Smooth muscle cell (in vitro differentiated cells): Measurements from ENCODE around the gene SCN4B. TPM values are rescaled to one million over a fixed set of nuclear protein-coding genes. Genes with fewer than 3 reads are reported as not detected.
A peak's percentile ranks its signal among the peaks of the same experiment; 100 is the strongest.

Experiments
- DNase-seq: peaks from one replicate; lab custom pipeline; 2025; ENCODE audit not compliant: unreplicated experiment; lab: John Stamatoyannopoulos, UW
- H2AFZ ChIP-seq: fragments of 200-600 bp; sonication (generic); 2 replicates; pipeline ENCODE4 v1.6.0; 2016; ENCODE audit warnings: antibody characterized with exemption, low read depth, mild to moderate bottlenecking
- H3F3A ChIP-seq: fragments of 200-600 bp; sonication (generic); 2 replicates; pipeline ENCODE4 v1.6.0; 2017; ENCODE audit warnings: antibody characterized with exemption, low read depth
- H3K27ac ChIP-seq: fragments of 200-600 bp; sonication (generic); 2 replicates; pipeline ENCODE4 v1.5.1; 2016; ENCODE audit warnings: low read depth, mild to moderate bottlenecking
- H3K27me3 ChIP-seq: fragments of 200-600 bp; sonication (generic); 2 replicates; pipeline ENCODE4 v1.6.1; 2016; ENCODE audit warnings: low read depth, mild to moderate bottlenecking
- H3K36me3 ChIP-seq: fragments of 200-600 bp; sonication (generic); 2 replicates; pipeline ENCODE4 v1.5.1; 2016; ENCODE audit warnings: low read depth
- H3K4me1 ChIP-seq: fragments of 200-600 bp; sonication (generic); 2 replicates; pipeline ENCODE4 v1.5.1; 2016; ENCODE audit warnings: low read depth
- H3K4me2 ChIP-seq: fragments of 200-600 bp; sonication (generic); 2 replicates; pipeline ENCODE4 v1.6.0; 2016; ENCODE audit warnings: mild to moderate bottlenecking
- H3K4me3 ChIP-seq: fragments of 200-600 bp; sonication (generic); 2 replicates; pipeline ENCODE4 v1.5.1; 2016; ENCODE audit warnings: mild to moderate bottlenecking
- H3K79me2 ChIP-seq: fragments of 200-600 bp; sonication (generic); 2 replicates; pipeline ENCODE4 v1.6.0; 2016; ENCODE audit warnings: low read depth, mild to moderate bottlenecking
- H3K9ac ChIP-seq: fragments of 200-600 bp; sonication (generic); 2 replicates; pipeline ENCODE4 v1.6.0; 2016; ENCODE audit warnings: low read depth
- H3K9me3 ChIP-seq: fragments of 200-600 bp; sonication (generic); replicated peaks from 2 replicates; pipeline ENCODE4 v1.5.1; 2016; ENCODE audit warnings: low read depth
- H4K20me1 ChIP-seq: fragments of 200-600 bp; sonication (generic); 2 replicates; pipeline ENCODE4 v1.6.0; 2016; ENCODE audit warnings: low read depth
- CTCF ChIP-seq: fragments of 200-600 bp; sonication (generic); IDR thresholded peaks from 2 replicates; pipeline ENCODE4 v1.5.1; 2017; ENCODE audit warnings: borderline replicate concordance, mild to moderate bottlenecking, antibody characterized with exemption; ENCODE audit not compliant: insufficient read depth, poor library complexity, severe bottlenecking
- WGBS: methylation state at CpG from one replicate; pipeline ENCODE4 v1.1.7; 2016; ENCODE audit warnings: low lambda C conversion rate; 5-methylcytosine and 5-hydroxymethylcytosine counted together
- polyA plus RNA-seq: library from polyadenylated mRNA; unstranded; fragments of >200 nt; fragmentation: Nextera tagmentation; extraction: Ambion mirVana; gene quantifications from 2 replicates; pipeline ENCODE4 v1.2.1, GENCODE V29; 2016
- total RNA-seq: library from RNA; depleted of rRNA; stranded (reverse); fragments of >200 nt; gene quantifications from 2 replicates; pipeline ENCODE4 v1.2.3, GENCODE V29; 2014

The SCN4B gene
- total and polyA plus RNA-seq, 2 experiments from 2014 or later, result not detected

GRCh38 chr11:118084247-118084646 is 68.4 kb downstream of the SCN4B start:
- no peaks in the 10 kb centered on the region for H3K4me1 ChIP-seq
- DNase-seq, result no peak
- no peak overlapping the region for H3K9ac ChIP-seq
- 22% methylated on average over 4 of the region's 4 CpGs for WGBS
- H3K27ac ChIP-seq, result no peak overlapping the region
- no peak for TF ChIP-seq CTCF
- H3F3A ChIP-seq, result peaks cover 5% of the 10 kb centered on the region
- no peaks in the 10 kb centered on the region for H3K36me3 ChIP-seq
- H3K27me3 ChIP-seq, result peaks cover 2% of the 10 kb centered on the region
- H2AFZ ChIP-seq, result peak overlapping the region; percentile 61
- no peaks in the 10 kb centered on the region for H4K20me1 ChIP-seq
- H3K4me2 ChIP-seq, result peak overlapping the region; percentile 35
- no peaks in the 10 kb centered on the region for H3K9me3 ChIP-seq
- no peaks in the 10 kb centered on the region for H3K79me2 ChIP-seq
- H3K4me3 ChIP-seq, result no peak overlapping the region

Other genes starting within 250 kb of the SCN4B start
- 0.90 and 1.3 TPM in 2 replicates for gene TMPRSS13, start 223.4 kb downstream of the SCN4B start, total RNA-seq
- 0.73 TPM in 1 of 2 replicates, not detected in the other for gene TMPRSS13, start 223.4 kb downstream of the SCN4B start, polyA plus RNA-seq
- 0.09 and 0.18 TPM in 2 replicates for gene IL10RA, start 166.4 kb downstream of the SCN4B start, total RNA-seq
- gene IL10RA, start 166.4 kb downstream of the SCN4B start, polyA plus RNA-seq, result 0.07 and 0.27 TPM in 2 replicates
- gene TMPRSS4, start 75.7 kb downstream of the SCN4B start, total RNA-seq, result 7.4 TPM in 1 of 2 replicates, not detected in the other
- not detected in 2 replicates for gene TMPRSS4, start 75.7 kb downstream of the SCN4B start, polyA plus RNA-seq
- gene SMIM35, start 65.9 kb downstream of the SCN4B start, total RNA-seq, result not detected in 2 replicates
- gene SMIM35, start 65.9 kb downstream of the SCN4B start, polyA plus RNA-seq, result not detected in 2 replicates
- 0.13 and 0.40 TPM in 2 replicates for gene SCN2B, start 23.8 kb upstream of the SCN4B start, total RNA-seq
- 0.22 and 0.31 TPM in 2 replicates for gene SCN2B, start 23.8 kb upstream of the SCN4B start, polyA plus RNA-seq
- gene JAML, start 72.2 kb upstream of the SCN4B start, total RNA-seq, result not detected in 2 replicates
- gene JAML, start 72.2 kb upstream of the SCN4B start, polyA plus RNA-seq, result not detected in 2 replicates
- gene MPZL3, start 99.5 kb upstream of the SCN4B start, total RNA-seq, result 7.7 and 9.0 TPM in 2 replicates
- gene MPZL3, start 99.5 kb upstream of the SCN4B start, polyA plus RNA-seq, result 1.7 and 5.4 TPM in 2 replicates
- 40.0 and 53.9 TPM in 2 replicates for gene MPZL2, start 111.5 kb upstream of the SCN4B start, total RNA-seq
- gene MPZL2, start 111.5 kb upstream of the SCN4B start, polyA plus RNA-seq, result 5.5 and 21.6 TPM in 2 replicates
- gene CD3E, start 151.9 kb upstream of the SCN4B start, total RNA-seq, result not detected in 2 replicates
- gene CD3E, start 151.9 kb upstream of the SCN4B start, polyA plus RNA-seq, result not detected in 2 replicates
- gene CD3D, start 189.9 kb upstream of the SCN4B start, total RNA-seq, result not detected in 2 replicates
- gene CD3D, start 189.9 kb upstream of the SCN4B start, polyA plus RNA-seq, result not detected in 2 replicates
- not detected in 2 replicates for gene CD3G, start 191.5 kb upstream of the SCN4B start, total RNA-seq
- gene CD3G, start 191.5 kb upstream of the SCN4B start, polyA plus RNA-seq, result not detected in 2 replicates
- 52.4 and 62.1 TPM in 2 replicates for gene UBE4A, start 206.8 kb upstream of the SCN4B start, total RNA-seq
- 17.3 and 17.6 TPM in 2 replicates for gene UBE4A, start 206.8 kb upstream of the SCN4B start, polyA plus RNA-seq
- gene ATP5MG, start 248.8 kb upstream of the SCN4B start, total RNA-seq, result 59.2 and 80.5 TPM in 2 replicates
- 428 and 479 TPM in 2 replicates for gene ATP5MG, start 248.8 kb upstream of the SCN4B start, polyA plus RNA-seq